HS-27A (cell line): ENCODE results near the gene PLXNB2.
"Not testable (repeated sequence)": the region's sequence is repeated elsewhere in the genome, so short reads cannot be mapped to it uniquely, and the experiment has no call there.

Experiments
- DNase-seq: peaks from one replicate; pipeline ENCODE4 v3.0.0-alpha.2; 2012; ENCODE audit warnings: low read depth, missing footprints

The PLXNB2 gene

DNA sequence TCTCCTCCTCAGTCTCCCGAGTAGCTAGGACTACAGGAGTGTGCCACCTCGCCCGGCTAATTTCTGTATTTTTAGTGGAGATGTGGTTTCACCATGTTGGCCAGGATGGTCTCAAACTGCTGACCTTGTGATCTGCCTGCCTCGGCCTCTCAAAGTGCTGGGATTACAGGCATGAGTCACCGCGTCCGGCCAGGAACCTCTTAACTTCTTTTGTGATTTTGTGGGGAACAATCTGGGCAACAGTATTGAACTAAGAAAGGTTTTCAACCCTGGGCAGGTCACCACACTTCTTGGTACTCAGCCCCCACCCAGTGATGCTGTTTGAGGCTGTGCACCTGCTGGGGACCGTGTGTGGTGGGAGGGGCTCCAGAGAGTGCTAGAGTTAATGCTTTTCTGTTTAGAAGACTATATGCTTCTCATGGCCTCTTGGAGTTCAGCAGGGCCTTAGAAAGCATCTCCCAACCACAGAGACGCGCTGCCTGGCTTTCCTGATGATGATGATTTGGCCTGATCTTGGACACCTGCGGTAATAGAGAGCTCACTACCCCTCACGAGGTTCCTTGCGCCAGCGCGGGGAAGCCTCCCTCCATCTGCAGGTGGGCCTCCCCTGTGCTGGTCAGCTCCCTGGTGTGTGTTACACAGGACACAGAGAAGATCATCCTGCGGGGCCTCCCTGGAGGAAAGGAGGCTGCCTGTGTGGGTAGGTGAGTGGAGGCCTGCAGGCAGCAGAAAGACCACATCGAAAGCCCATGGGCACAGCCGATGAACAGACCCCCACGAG is 18.2 kb upstream of the PLXNB2 start:
- no peak for DNase-seq

DNA sequence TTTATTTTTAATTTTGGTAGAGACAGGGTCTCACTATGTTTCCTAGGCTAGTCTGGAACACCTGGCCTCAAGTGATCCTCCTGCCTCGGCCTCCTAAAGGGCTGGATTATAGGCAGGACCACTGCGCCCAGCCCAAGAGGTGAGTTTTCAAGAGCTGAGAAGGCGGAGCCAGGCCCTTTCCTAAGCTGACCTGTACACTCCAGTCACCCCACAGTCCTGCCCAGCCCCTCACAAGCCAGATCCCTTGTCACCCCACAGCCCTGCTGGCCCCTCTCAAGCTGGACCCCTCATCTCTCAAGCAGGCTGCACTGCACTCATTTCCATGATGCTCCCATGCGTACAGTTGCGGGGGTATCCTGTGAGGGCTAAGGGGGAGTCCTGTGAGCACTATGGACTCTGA is 16.5 kb upstream of the PLXNB2 start:
- no peak for DNase-seq

DNA sequence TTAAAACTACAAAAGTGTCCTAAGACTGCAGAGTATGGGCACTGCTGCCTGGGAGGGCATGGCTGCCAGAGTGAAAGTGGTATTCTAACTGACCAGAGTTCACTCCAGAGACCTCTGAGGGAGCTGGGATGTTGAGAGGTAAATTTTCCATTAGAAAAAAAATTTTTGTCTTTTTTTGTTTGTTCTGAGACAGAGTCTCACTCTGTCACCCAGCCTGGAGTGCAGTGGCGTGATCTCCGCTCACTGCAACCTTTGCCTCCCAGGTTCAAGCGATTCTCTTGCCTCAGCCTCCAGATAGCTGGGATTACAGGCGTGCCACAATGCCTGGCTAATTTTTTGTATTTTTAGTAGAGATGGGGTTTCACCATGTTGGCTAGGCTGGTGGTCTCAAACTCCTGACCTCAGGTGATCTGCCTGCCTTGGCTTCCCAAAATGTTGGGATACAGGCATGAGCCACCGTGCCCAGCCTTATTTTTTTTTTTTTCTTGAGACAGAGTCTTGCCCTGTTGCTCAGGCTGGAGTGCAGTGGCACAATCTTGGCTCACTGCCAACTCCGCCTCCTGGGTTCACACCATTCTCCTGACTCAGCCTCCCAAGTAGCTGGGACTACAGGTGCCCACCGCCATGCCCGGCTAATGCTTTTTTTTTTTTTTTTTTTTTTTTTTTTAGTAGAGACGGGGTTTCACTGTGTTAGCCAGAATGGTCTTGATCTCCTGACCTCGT is 15.1 kb upstream of the PLXNB2 start:
- not testable (repeated sequence) for DNase-seq

DNA sequence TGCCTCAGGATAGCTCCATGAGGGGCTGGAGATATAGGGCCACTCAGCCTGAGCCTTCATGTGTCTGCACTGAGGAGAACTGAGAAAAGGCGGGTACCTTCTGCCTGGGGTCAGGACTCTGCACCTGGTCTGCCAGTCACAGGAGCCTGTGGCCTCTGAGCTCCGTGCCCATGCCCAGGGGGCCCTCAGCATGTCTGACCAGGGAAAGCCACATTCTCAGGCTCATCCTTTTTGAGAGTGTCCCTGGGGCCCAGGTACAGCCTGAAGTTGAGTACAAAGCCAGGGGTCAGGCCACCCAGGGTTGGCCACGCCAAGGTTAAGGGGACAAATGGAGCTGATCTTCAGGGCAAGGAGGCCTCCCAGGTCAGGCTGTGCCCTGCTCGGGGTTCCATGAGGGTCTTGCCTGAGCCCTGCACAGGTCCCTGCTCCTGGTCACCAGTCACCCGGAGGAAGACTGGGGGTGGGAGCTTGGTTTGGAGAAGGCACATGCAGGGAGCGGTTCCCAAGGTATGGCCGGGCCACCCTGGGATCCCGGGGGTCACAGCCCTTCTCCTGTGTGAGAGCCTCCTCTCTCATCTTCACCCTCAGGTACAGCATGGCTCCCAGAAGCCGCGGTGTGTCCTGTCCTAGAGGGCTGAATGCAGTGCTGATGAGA is 13.4 kb upstream of the PLXNB2 start:
- no peak for DNase-seq

DNA sequence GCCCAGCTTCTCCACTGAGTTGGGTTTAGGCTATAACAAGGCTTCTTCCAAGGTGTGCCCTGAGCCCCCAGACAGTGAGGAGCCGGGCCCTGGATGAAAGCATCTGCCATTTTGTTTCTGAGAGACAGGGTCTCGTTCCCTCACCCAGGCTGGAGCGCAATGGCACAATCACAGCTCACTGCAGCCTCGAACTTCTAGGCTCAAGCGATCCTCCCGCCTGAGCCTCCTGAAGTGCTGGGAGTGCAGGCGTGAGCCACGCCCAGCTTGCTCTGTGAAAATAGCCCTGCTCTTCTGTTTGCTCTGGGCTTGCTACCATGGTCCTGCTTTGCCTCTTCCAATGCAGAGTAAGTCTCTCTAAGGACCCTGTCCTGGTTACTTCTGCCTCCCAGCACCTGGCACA is 12.7 kb upstream of the PLXNB2 start:
- no peak for DNase-seq

DNA sequence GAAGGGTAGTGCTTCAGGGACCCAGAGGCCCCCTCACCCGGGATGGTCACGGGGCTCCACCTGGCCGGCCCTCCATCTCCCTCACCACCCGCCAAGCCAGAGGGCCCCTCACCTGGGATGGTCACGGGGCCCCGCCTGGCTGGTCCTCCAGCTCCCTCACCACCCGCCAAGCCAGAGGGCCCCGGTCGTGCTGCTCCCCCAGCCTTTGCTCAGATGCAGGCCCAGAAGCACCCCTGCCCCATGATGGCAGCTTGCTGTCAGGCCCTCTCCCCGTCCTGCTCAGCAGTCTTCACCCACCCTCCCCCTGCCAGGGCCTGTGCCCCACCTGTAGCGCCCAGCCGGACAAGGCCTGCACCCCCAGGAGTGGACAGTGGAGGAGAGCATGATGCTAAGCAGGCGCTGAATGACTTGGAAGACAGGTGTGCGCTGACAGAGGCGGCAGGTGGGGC is 12.1 kb upstream of the PLXNB2 start:
- no peak for DNase-seq

DNA sequence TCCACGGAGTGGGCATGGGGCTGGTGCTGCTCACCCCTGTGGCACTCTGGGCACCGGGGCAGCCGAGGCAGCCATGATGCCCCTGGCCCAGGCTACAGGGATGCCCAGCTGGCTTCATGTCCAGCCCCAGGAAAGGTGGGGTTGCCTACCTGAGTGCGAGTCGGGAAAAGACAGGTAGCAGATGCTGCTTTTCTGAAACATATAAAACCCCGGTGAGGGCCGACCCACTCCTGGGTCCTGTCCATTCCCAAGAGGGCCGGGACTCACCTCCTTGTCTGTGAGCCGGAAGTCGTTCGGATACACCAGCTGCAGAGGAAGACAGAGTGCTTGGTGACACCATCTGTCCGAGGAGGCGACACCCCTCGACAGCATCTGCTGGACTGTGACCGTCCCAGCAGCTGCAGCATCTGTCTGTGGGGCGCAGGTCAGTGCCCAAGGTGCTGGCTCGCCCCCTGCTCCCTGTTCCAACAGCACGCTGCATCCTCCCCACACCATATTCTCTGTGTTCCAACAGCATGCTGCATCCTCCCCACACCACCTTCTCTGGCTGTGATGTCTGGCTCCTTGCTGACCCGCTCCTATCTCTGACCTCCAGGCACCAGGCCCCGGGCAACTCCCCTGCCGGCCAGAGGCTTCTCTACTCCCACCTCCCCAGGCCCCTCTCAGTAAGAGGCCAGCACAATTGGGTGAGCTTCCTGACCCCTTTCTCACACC is 11.4 kb upstream of the PLXNB2 start:
- no peak for DNase-seq

DNA sequence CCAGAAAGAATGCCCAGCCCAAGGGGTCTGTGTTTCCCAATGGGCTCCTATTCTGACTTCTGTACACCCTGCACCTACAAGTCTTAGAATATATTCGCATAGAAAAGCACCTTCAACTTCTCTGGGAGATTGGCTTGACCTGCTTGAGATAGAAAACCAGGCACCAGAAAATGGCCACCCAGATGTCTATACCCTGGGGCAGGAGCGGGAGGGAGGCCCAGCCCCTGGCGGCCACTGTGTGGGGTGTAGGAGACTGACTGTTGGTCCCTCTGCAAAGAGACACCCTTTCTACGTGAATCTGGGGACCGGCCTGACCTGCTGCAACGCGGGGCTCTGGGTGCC is 10.9 kb upstream of the PLXNB2 start:
- DNase-seq: no peak

DNA sequence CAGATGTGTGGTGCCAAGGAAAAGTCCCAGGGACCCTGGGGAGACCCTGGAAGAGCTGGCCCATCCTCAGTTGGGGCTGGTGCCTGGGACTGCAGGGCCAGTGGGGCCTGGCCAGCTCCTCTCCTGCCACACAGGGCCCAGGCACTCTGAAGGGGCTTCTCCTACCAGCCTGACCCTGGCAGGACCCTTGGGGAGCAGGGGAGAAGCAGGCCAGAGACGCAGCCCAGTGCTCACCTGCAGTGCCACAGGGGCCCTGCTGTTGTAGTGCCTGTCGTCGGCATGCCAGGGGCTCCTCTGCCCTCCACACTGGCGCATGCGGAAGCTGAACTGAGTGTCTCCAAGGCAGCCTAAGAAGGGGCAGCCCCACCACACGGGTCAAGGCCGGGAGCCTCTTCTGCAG is 10.2 kb upstream of the PLXNB2 start:
- no peak for DNase-seq

DNA sequence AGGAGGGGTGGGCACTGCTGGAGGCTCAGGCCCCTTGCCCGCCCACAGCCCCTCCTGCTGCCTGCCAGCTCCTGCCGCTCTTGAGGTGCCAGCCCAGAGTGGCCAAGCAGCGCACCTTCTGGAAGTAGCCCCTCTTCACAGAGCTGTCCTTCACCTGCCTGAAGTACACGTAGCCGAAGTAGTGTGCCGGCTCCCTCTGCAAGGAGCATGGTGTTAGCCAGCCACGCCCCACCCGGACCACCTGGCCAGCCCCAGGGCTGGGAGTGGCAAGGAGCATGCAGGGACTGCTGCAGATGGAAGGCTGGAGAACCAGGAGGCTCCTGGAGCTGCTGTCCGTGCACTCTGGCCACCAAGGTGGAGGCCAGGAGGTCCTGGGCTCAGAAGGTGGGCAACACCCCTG is 9.7 kb upstream of the PLXNB2 start:
- no peak for DNase-seq

DNA sequence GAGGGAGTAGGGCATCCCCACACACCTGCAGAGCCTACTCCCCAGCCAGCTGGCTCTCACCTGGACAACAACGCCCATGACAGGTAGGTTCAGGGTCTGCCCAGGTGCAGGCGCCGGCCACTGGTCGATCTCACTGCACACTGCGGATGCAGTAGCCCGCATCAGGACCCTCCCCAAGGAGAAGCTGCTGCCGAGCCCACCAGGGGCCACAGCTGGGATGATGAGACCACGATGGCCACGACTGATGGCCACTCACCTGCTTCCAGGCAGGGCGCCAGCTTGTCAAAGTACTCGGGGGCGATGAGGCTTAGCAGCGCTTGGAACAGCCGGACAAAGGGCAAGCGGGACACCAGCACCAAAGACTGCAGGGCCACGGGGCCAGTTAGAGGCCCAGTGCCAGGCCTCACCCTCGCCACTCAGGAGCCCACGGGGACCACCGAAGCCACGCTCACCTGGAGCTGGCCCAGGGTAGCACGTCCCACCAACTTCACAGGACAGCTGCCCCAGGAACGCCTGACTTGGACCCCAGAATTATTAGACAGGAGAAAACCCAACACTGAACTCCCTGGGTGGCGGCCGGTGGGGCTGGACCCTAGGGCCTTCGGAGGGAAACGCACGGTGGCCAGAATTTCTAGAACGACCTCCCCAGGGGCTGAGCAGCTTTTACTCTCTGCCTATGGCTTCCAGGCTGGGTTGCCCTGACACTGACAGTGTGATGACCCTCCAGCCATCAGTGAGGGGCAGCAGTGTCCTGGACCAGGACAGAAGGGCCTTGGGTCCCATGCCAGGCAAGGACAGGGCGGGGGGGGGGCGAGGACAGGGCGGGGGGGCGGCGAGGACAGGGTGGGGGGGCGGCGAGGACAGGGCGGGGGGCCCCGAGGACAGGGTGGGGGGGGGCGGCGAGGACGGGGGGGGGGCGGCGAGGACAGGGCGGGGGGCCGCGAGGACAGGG is 8.9 kb upstream of the PLXNB2 start:
- no peak for DNase-seq

DNA sequence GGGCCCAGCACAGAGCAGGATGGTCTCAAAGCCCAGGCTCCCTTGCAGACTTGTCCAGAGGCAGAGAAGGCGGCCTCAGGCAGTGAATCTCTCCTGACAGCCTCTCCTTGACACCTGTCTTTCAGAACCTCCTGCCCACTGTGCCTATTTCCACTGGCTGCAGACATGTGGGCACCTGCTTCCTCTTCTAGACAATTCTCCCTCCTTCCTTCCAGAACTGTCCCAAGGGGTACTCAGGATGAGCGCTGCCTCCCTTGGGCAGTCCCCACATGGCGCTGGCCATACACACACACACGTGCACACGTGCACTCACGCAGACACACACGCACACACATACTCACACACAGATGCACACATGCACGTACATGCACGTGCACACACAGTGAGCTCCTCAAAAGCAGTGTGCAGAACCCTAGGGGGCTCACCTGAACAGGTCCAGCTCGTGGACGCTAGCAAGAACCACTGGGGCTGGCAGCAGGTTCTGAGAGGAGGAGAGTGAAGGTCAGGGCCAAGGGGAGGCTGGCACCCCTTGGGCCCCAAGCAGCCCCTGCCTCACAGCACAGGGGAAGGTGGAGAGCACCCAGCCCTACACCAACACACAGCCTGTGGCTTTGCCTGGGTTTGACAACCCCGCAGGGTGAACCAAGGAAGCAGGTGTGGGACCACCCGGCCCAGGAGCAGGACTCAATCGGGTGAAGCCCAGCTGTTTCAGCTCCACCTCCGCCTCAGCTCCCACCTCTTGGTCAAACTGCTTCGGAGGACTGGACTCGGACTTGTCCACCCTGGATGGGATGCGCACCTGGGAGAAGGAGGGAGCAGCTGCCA is 8.1 kb upstream of the PLXNB2 start:
- no peak for DNase-seq

DNA sequence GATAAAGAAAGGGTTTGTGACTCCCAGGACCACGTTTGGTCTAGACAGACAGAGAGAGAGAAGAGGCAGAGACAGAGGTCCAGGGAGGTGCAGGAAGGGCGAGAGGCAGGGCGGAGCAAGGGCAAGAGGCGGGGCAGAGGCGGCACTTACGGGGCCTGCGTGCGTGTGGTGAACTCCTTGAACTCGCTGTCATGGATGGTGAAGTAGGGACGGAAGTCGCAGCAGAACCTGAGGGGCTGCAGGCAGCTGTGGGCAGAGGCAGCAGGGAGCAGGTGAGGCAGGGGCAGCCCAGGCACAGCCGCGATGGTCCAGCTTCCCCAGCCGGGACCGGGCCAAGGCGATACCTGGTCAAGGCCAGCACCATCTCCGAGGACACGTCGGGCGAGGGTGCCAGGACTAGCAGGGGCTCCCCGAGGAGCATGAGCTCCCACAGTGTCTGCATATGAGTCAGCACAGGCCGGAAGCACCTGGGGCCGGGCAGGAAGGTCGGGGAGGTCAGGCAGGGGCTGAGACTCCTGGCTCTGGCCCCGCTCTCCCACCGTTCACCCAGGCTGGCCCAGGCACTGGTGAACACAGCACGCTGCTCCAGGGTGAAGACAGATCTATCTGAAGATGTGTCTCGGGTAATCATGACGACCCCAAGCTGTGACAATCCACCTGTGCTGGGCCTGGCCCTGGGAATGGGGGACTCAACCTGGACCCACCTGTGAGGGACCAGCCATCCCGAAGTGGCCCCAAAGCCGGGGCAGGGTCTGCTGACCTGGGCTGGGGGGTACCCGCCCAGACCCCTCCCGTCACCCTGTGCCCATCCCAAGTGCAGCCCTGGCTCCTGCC is 7.2 kb upstream of the PLXNB2 start:
- DNase-seq: no peak

DNA sequence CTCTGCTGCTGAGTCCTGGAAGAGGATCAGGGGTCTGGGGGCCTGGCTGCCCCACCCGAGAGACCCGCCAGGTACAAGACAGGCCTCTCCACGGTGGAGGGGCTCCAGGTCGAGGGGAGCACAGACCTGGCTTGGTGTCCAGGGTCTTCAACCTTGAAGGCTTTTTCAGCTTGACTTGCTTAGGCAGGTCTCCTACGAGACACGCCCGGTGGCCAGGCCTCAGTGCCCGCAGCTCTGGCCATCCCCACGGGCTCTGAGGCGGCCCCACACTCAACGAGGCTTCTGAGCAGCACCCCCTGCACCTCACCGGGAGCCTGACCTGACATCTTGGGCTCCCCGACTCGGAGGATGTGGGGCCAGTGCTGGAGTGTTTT is 6.6 kb upstream of the PLXNB2 start:
- DNase-seq: no peak

DNA sequence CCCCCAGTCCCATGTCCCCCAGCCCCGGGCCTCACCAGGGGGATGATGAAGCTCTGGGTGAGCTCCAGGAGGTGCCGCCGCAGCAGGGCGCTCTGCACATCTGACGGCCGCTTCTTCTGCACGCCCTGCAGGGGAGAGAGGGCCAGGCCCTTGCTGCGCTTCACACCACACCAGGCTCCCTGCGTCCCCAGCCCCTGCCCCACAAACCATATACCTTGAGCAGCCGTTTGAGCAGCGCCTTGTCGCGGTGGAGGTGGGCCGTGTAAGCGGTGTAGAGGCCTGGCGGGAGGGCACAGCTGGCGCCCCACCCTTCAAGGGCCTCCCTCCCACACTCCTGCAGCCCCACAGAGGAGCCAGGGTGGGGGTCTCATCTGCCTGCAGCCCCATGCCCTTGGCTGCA is 6.2 kb upstream of the PLXNB2 start:
- no peak for DNase-seq

DNA sequence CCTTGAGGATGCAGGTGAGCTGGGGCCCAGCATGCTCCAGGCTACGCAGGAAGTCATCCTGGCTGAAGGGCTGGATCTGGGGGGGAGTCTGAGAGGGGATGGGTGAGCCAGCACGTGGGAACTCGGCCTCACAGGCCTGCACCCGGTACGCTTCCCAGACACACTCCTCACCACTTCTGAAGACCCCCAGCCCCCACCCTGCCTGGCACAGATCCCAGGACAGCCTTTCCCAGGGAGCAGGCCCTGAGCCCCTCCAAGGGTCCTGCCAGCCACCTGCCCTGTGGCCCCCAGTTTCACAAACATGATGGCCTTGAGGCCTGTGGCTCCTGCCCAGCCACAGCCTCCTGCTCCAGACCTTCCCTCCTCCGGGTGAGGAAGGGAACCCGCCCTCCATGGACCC is 5.6 kb upstream of the PLXNB2 start:
- DNase-seq: no peak

DNA sequence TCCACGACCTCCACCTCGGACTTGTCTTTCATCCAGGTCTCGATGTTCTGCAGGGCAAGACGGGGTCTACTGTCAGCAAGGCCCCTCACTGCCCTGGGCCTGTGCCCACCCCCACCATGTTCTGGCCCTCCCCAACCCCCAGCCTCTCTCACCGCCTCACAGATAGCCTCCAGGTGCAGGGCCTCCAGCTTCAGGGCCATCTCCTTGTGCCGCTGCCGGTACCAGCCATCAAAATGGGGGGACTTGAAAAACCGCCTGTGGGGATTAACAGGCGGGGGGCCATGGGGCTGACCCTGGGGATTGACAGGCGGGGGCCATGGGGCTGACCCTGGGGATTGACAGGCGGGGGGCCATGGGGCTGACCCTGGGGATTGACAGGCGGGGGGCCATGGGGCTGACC is 4.9 kb upstream of the PLXNB2 start:
- no peak for DNase-seq

DNA sequence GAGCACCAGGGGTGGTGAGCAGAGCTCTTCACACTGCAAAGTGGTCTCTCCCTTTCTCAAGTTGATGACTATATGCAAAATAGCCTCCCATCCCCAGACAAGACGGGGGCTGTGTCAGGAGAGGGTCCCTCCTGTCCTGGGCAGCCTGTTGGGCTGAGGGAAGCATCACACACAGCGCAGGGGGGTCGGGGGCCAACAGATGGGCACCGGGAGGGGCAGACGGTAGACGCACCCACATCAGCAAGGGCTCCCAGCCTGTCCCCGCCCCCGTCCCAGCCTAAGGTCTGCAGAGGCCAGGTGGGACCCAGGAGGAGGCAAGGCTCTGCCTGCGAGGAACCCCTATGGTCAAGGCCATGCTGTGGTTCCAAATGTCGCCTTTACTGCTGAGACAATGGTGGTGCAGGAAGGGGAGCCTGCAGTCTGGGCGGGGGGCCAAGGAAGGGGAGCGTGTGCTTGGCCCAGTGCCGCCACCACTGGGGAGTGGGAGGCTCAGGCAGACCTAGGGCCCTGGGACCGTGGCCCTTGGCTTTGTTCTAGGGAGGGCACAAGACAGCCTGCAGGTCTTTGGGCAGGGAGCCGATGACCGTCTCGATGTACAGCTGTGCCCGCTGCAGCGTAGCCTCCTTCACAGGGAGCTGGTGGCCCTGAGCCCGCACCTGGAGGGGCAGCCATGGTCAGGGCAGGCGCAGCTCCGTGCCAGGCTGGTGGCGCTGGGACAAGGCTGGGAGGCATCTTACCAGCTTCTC is 4.3 kb upstream of the PLXNB2 start:
- DNase-seq: no peak

DNA sequence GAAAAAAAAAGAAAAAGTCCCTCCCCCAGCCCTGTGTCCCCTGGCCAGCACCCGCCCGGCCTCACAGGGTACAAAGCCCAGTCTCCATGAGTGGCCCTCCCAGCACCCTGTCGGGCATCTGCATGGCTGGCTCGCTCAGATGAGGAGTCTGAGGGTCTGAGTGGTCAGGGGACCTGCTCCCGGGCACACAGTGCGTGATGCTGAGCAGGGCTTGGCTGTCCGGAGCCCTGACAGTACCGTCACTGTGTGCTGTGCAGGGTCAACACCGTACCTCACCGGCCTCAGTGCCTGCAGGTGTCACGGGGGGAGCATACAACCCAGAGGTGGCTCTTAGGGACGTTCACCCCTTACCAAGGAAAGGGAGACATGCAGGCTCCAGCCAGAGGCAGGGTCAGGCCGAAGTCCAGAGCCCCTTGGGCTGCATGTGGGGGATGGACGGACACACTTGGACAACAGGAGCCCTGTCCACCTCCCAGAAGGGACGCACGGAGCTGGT is 3.6 kb upstream of the PLXNB2 start:
- DNase-seq: no peak
